Esophagus muscularis mucosa (tissue), 4 donors: ENCODE measurements around the gene ABCC8. TPM values are rescaled to one million over a fixed set of nuclear protein-coding genes. Genes with fewer than 3 reads are reported as not detected.

Experiments
- DNase-seq: peaks from one replicate; pipeline ENCODE4 v3.0.0-alpha.2; 2017; ENCODE audit errors: extremely low spot score
- H3K27ac ChIP-seq, 4 donors: fragments of 200-600 bp; sonication (generic); replicated peaks in 1 of 4; 1 replicate in 3 of 4; 2 replicates in 1 of 4; pipeline ENCODE4 v1.5.1; 2016 to 2019; ENCODE audit warnings: mild to moderate bottlenecking in 1 of 4
- H3K27me3 ChIP-seq, 4 donors: fragments of 200-600 bp; sonication (generic); one replicate each; pipeline versions ENCODE4 v1.5.1 to v1.6.0; 2016 to 2019
- H3K36me3 ChIP-seq, 4 donors: fragments of 200-600 bp; sonication (generic); one replicate each; pipeline ENCODE4 v1.5.1; 2016 to 2019
- H3K4me1 ChIP-seq, 4 donors: fragments of 200-600 bp; sonication (generic); one replicate each; pipeline ENCODE4 v1.5.1; 2016 to 2019
- H3K4me3 ChIP-seq, 4 donors: fragments of 200-600 bp; sonication (generic); 1 replicate in 2 of 4; 2 replicates in 2 of 4; pipeline ENCODE4 v1.5.1; 2016 to 2019; ENCODE audit warnings: mild to moderate bottlenecking in 4 of 4, moderate library complexity in 1 of 4
- H3K9me3 ChIP-seq, 4 donors: fragments of 200-600 bp; sonication (generic); 1 replicate in 3 of 4; 2 replicates in 1 of 4; pipeline ENCODE4 v1.5.1; 2016 to 2019
- EP300 ChIP-seq: sonication (generic); formaldehyde crosslinking; IDR thresholded peaks from one replicate; pipeline ENCODE4 v1.6.1; 2017; ENCODE audit warnings: antibody characterized with exemption
- POLR2A ChIP-seq: fragments of 450-650 bp; IDR thresholded peaks from one replicate; pipeline ENCODE4 v1.6.1; 2017; ENCODE audit warnings: antibody characterized with exemption, moderate library complexity, mild to moderate bottlenecking, low read depth
- POLR2AphosphoS5 ChIP-seq, 2 donors: sonication (generic); formaldehyde crosslinking; IDR thresholded peaks; one replicate each; pipeline ENCODE4 v1.6.1; 2017; ENCODE audit warnings: antibody characterized with exemption in 2 of 2
- WGBS: methylation state at CpG from one replicate; pipeline ENCODE4 v1.1.5; 2018; 5-methylcytosine and 5-hydroxymethylcytosine counted together
- intact Hi-C: fragments of 100-400 bp; cut with DNase I; formaldehyde crosslinking; loops from one replicate; pipeline ENCODE4 v1.15.1; 2023
- total RNA-seq, 4 donors: library from RNA; depleted of rRNA; stranded (reverse); fragments of >200 nt; gene quantifications; one replicate each; pipeline versions ENCODE4 v1.1.0 to v1.2.1, GENCODE V29; 2016
- TF ChIP-seq, protein P1 (sequence below), 3 experiments: fragments of 200-600 bp in 2 of 3; fragments of 450-650 bp in 1 of 3; sonication (generic) in 2 of 3; IDR thresholded peaks; one replicate each; pipeline ENCODE4 v1.5.1; 2017 to 2019; ENCODE audit warnings: antibody characterized with exemption in 3 of 3, mild to moderate bottlenecking in 2 of 3, moderate library complexity in 1 of 3

ABCC8 gene
- total RNA-seq, 4 donors from 2014 or later: 0.63 to 2.5 (median 1.7) TPM

DNA sequence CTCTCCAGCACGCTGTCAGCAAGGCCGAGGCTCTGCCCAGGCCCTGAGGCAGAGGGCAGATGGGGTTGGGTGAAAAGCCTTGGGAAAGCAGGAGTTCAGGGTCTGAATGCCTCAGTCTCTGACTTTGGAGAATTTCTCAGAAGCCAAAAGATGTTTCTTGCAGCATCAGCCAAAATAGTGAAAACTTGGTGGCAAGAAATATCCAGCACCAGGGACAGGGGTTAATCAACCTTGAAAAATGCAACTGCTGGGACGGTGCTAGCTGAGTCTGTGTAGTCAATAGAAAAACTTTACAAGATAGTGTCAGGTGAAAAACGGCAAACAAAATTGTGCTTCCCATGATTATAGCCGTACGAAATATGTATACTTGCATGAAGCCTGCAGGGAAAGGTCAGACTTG lies 1.4 kb upstream of the ABCC8 start:
- intact Hi-C loops: no loop called here
- peaks cover 0 to 22% (median 14%) of the 10 kb centered on the region in 4 donors for H3K4me1 ChIP-seq
- TF ChIP-seq, protein P1, sequence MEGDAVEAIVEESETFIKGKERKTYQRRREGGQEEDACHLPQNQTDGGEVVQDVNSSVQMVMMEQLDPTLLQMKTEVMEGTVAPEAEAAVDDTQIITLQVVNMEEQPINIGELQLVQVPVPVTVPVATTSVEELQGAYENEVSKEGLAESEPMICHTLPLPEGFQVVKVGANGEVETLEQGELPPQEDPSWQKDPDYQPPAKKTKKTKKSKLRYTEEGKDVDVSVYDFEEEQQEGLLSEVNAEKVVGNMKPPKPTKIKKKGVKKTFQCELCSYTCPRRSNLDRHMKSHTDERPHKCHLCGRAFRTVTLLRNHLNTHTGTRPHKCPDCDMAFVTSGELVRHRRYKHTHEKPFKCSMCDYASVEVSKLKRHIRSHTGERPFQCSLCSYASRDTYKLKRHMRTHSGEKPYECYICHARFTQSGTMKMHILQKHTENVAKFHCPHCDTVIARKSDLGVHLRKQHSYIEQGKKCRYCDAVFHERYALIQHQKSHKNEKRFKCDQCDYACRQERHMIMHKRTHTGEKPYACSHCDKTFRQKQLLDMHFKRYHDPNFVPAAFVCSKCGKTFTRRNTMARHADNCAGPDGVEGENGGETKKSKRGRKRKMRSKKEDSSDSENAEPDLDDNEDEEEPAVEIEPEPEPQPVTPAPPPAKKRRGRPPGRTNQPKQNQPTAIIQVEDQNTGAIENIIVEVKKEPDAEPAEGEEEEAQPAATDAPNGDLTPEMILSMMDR (IDR thresholded peaks at IDR 0.05): no peak
- TF ChIP-seq POLR2A: no peak
- no peak for TF ChIP-seq POLR2AphosphoS5 (IDR thresholded peaks at IDR 0.05)
- no peak for TF ChIP-seq EP300
- no peak for DNase-seq
- H3K36me3 ChIP-seq: no peaks in the 10 kb centered on the region
- H3K4me3 ChIP-seq: no peak overlapping the region
- H3K27me3 ChIP-seq: peaks cover 0 to 68% (median 12%) of the 10 kb centered on the region in 4 donors
- H3K27ac ChIP-seq: no peak overlapping the region
- H3K9me3 ChIP-seq: no peaks in the 10 kb centered on the region
- 52% methylated on average over 6 of the region's 6 CpGs for WGBS

DNA sequence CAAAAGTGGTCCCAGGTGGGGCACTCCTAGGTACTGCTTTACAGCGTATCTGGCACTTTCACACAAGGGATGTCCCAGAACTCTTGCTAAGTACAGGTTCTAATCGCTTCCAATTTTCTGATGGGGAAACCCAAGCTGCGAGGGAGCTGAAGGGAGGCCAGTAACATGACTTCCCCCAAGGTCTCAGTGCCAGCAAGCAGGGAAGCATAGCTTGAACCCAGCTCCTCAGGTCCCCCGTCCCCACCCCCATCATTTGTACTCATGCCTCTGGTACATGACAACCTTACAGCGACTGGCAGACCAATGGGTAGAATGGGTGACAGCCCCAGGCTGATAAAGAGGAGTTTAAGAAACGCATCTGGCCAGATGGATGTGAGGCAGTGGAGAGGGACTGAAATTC lies 716 bp upstream of the ABCC8 start:
- H3K9me3 ChIP-seq: no peaks in the 10 kb centered on the region
- H3K4me3 ChIP-seq: no peak overlapping the region
- no peak overlapping the region for H3K27ac ChIP-seq
- intact Hi-C loops: no loop called here
- peaks cover 0 to 22% (median 14%) of the 10 kb centered on the region in 4 donors for H3K4me1 ChIP-seq
- WGBS: 65% methylated on average over 6 of the region's 6 CpGs
- DNase-seq: no peak
- TF ChIP-seq POLR2A: no peak
- TF ChIP-seq, protein P1 (IDR thresholded peaks at IDR 0.05): no peak
- no peak for TF ChIP-seq POLR2AphosphoS5 (IDR thresholded peaks at IDR 0.05)
- no peak for TF ChIP-seq EP300
- peaks cover 0 to 75% (median 12%) of the 10 kb centered on the region in 4 donors for H3K27me3 ChIP-seq
- no peaks in the 10 kb centered on the region for H3K36me3 ChIP-seq

DNA sequence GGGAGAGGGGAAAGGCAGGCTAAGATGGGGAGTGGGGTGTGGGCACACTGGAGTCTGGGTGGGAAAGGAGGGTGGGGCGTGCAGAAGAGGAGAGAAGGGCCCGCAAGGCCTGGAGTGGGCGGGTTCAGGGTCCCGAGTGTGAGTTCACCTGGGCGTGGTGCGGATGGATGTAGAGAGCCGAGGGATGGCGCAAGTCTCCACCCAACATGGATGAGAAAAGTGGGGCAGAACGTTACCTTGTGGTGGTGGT lies 364 bp upstream of the ABCC8 start:
- peaks cover 0 to 22% (median 14%) of the 10 kb centered on the region in 4 donors for H3K4me1 ChIP-seq
- intact Hi-C loops: no loop called here
- no peaks in the 10 kb centered on the region for H3K9me3 ChIP-seq
- no peak overlapping the region for H3K27ac ChIP-seq
- TF ChIP-seq POLR2A (no peak), POLR2AphosphoS5 (IDR thresholded peaks at IDR 0.05) (no peak), EP300 (no peak)
- TF ChIP-seq, protein P1 (IDR thresholded peaks at IDR 0.05): no peak
- H3K36me3 ChIP-seq: no peaks in the 10 kb centered on the region
- DNase-seq: no peak
- H3K27me3 ChIP-seq: peaks cover 0 to 74% (median 12%) of the 10 kb centered on the region in 4 donors
- no peak overlapping the region for H3K4me3 ChIP-seq
- WGBS: 8% methylated on average over 9 of the region's 9 CpGs

DNA sequence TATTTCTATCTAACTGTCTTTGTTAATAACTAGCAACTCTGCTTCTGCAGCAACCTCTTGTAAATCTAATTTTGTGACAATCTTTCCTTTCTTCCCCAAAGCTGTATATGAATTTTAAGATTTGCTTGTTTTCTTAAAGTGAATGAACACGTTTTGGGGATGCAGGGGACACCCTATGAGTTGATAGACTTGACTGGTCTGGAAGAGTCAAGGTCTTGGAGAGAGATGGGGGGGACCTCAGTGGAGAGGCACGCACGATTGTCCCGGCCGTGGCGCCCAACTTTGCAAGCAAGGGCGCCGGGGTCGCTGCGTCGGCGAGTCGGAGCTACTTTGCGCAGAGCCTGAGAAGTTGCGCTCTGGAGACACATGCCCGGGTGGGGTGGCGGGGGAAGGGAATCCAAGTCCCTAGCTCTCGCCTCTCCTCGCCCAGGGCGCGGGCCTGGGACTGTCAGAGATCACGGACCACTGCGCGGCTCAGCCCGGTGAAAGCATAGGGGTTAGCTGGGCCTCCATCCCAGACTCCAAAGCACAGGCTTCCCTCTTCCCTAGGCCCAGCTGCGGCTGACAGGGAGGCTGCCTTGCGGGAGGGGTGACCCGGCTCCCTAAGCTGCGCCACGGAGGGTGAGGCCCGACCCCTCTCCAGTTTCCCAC lies 854 bp downstream of the ABCC8 start:
- H3K4me1 ChIP-seq: peaks cover 0 to 22% (median 14%) of the 10 kb centered on the region in 4 donors
- no peaks in the 10 kb centered on the region for H3K9me3 ChIP-seq
- TF ChIP-seq EP300 (no peak), POLR2AphosphoS5 (IDR thresholded peaks at IDR 0.05) (no peak), POLR2A (no peak)
- TF ChIP-seq, protein P1 (IDR thresholded peaks at IDR 0.05): no peak
- no peaks in the 10 kb centered on the region for H3K36me3 ChIP-seq
- no peak for DNase-seq
- peak overlapping the region in 3 of 4 donors; percentile 14 to 40 (median 37) for H3K4me3 ChIP-seq
- H3K27ac ChIP-seq: no peak overlapping the region
- intact Hi-C loops: no loop called here
- H3K27me3 ChIP-seq: peaks cover 0 to 74% (median 12%) of the 10 kb centered on the region in 4 donors
- 7% methylated on average over 20 of the region's 31 CpGs for WGBS
